ENCODE results near the gene TNS4. TPM values are rescaled to one million over a fixed set of nuclear protein-coding genes. Genes with fewer than 3 reads are reported as not detected.
"Not testable (repeated sequence)": the region's sequence is repeated elsewhere in the genome, so short reads cannot be mapped to it uniquely, and the experiment has no call there.

Gene TNS4
- not detected in 2 replicates for total RNA-seq

- DNase-seq = no peak
Measured at GRCh38 chr17:40501499-40501911, at the start of gene TNS4. TSS of gene TNS4 (minus strand) at chr17:40501623. CDS start at chr17:40496425, 5,198 bp downstream.

GRCh38 chr17:40550608-40551007 lies 49.2 kb upstream of the TNS4 start:
- DNase-seq = no peak

- DNase-seq = peak; percentile 76
Measured at GRCh38 chr17:40548982-40549685, 47.7 kb upstream of the TNS4 start.

DNA sequence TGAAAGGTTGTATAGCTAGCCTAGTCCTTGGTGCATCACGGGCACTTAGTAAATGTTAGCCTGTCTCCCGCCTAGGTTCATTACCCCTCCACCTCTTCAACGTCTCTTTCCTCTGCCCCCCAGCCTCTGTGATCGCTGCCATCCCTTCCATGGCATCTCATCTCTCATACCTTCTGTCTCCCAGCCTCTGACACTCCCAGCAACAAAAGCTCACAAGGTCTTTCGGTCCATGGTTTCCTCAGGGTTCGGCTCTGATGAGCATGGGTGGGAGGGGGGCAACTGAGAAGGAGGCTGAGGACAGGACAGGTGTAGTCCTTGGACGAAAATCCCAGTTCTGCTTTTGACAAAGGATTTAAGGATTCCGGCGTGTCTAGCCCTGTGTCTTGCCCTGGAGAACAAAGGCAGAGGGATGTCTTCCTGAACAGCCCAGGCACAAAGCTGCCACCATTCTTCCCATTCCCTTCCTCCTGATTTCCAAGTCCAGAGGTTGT lies 47.1 kb upstream of the TNS4 start:
- DNase-seq = no peak

DNA sequence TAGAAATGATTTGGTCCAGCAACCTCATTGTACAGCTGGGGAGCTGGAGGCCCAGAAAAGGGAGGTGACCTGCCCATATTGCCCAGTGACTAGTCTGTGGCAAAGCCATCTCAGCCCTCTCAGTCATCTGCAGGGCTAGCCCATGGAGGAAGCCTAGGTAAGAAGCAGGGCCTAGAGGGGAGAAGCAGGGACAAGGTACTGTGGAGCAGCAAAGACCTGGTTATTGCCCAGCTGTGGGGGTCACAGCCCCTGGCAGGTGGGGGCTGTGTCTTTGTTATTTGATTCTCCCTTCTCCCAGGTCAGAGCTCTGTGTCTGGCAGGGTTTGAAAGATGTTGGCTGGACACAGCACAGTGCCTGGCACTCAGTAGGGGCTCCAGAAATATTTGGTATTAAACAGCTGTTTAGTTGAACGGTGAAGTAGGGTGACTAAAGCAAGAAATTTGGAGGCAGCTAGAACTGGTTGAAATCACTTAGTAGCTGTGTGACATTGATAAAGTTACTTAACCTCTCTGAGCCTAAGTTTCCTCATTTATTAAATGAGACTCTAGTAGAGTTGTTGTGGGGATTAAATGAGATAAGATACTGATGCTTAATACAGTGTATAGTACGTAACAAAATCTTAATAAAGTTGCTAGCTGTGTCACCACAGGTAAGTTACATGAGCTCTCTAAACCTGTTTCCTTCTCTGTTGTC lies 46.5 kb upstream of the TNS4 start:
- DNase-seq = no peak

DNA sequence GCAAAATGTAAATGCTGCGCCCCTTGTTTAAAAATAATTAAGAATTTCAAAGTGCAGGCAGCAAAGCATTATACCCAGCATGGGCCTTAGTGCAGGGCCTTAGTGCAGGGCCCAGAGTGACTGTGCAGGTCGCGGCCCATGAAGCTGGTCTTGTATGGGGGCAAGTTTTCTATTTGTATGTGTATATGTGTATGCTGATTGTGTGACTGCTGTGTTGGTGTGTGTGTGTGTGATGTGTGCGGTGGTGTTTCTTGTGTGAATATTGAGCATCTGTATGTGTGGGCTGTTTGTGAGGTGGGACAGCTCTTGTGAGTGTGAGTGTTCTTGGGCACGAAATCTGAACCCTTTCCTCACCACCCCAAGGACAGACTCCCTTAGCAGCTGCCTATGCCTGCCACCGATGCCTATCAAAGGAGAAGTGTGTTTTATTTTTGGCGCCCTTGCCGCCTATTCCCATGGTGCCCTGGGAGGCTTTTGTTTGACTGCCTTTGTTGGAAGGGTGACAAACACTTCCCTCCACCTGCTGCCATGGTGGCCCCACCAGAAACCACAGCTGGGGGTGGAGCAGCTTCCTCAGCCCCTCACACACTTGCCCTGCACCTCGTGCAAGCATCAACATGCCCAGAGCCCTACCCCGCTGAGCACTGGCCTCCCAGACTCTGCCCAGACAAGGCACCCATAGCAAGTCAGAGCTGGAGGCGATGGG lies 45.8 kb upstream of the TNS4 start:
- DNase-seq = no peak

GRCh38 chr17:40546497-40546896 lies 45.1 kb upstream of the TNS4 start:
- DNase-seq = not testable (repeated sequence)

DNA sequence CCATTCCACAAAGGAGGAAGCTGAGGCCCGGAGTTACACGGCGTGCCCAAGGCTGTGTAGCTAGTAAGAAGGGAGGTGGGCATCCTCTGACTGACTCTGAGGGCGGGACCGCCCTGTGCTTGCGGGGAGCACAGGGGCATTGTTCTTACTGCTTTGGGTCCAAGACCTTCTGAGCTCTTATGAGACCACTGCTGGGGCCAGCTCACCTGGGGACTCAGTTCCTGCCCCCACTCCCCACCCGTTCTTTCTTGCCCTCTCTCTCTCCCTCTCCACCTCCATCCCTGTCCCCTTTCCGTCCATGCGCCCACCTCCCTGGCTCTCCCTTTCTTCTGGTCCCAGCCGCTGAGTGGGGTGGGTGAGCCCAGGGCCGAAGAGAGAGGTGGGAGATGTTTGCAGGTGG lies 44.2 kb upstream of the TNS4 start:
- no peak for DNase-seq

DNA sequence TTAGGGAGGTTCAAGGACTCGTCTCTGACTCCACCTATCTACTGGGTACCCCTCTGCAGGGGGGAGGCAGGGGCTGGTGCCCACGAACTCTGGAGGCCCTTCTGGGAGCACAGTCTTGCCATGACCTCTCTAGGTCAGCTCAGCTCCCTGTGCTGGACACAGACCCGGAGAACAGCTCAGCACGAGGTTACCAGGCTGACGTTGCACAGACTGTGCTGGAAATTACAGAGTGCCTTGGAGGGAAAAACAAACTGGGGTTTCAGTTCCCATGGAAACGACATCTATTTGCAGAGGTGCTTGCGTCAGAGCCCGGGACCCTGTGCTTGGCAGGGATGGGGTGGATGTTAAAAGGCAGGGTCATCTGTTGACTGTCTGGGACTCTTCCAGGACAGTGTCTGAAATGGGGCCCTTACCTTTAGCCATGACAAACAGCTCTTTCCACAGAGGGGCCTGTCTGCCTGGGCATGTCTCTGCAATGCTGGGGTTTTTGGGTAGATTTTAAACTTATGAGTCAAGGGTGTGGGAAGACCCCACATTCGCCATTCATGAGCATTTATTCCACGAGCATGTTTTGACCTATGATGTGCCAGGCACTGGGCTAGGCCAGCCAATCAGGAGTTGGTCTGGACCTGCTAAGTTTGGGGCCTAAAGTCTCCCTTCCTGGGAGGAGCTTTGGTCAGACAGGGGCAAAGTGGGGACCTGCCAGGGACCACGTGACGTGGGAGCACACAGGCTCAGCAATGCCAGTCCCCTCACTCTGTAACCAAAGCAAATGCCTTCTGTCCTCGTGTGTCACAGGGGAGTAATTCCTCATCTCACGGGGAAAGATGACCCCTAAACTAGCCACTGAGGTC lies 41.4 kb upstream of the TNS4 start:
- peak; percentile 51 for DNase-seq

- peak; percentile 41 for DNase-seq
Measured at GRCh38 chr17:40541873-40542557, 40.6 kb upstream of the TNS4 start.

- DNase-seq = no peak
Measured at GRCh38 chr17:40541060-40541872, 39.8 kb upstream of the TNS4 start.

GRCh38 chr17:40540448-40540847 lies 39.0 kb upstream of the TNS4 start:
- no peak for DNase-seq

DNA sequence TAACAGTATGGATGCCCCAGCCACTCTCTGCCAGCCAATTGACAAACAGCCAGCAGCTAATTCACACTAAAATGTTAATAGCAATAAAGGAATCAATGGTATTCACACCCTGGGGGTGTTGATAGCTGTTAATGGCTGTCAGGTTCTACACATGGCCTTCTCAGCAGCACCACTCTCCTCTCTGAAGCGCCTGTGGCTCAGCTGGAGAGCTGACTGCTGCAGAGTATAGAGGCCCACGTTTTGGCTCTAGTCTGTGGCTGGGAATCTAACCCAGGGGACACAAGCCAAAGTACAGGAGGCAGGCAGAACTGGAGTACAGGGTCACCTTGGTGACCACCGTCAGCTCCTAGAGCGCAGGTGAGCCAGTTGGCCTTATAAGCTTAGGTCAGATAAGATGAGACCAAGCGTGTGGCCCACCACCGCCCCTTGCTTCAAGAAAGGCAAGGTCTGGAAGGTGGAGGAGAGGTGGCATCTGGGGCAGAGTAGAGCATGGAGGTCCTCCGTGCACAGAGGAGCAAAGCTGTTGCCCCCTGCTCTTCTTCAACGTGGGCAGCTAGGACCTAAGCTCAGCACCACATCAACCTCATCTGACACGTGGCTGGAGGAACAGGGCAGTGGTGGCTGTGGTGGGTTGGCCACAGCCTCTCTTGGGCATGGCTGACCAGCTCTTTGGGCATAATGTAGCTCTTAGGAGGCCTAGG lies 38.4 kb upstream of the TNS4 start:
- no peak for DNase-seq

GRCh38 chr17:40538936-40539705 lies 37.7 kb upstream of the TNS4 start:
- peak; percentile 57 for DNase-seq

GRCh38 chr17:40538019-40538935 lies 36.9 kb upstream of the TNS4 start:
- no peak for DNase-seq

- DNase-seq = peak; percentile 82
Measured at GRCh38 chr17:40536295-40537171, 35.1 kb upstream of the TNS4 start.

- no peak for DNase-seq
Measured at GRCh38 chr17:40535924-40536294, 34.5 kb upstream of the TNS4 start.

Measured in dermis blood vessel endothelial cell (primary cell).